Measurements from ENCODE around the gene IRGM. TPM values are rescaled to one million over a fixed set of nuclear protein-coding genes. Genes with fewer than 3 reads are reported as not detected.
"Not testable (repeated sequence)": the region's sequence is repeated elsewhere in the genome, so short reads cannot be mapped to it uniquely, and the experiment has no call there.

The IRGM gene
- total RNA-seq, 1 donor from 2014 or later = 0.98 TPM

GRCh38 chr5:150846654-150847333, 473 bp downstream of the IRGM start:
- no peak overlapping the region for H3K4me3 ChIP-seq
- no peaks in the 10 kb centered on the region for H3K27me3 ChIP-seq
- TF ChIP-seq CTCF (IDR thresholded peaks at IDR 0.05) = peak; percentile 59 to 71 (median 66)
- TF ChIP-seq POLR2AphosphoS5 (IDR thresholded peaks at IDR 0.05; ENCODE audit: insufficient read depth in 1 of 2, low read depth in 1 of 2) = peak in 1 of 2 donors; percentile 33
- no peak for TF ChIP-seq POLR2A (IDR thresholded peaks at IDR 0.05)
- H3K36me3 ChIP-seq = no peaks in the 10 kb centered on the region
- no peak for DNase-seq (ENCODE audit: extremely low spot score in 2 of 2)
- no peaks in the 10 kb centered on the region for H3K9me3 ChIP-seq
- no peak overlapping the region for H3K27ac ChIP-seq
- intact Hi-C loops (cut with DNase I) = no loop called here
- H3K4me1 ChIP-seq = no peaks in the 10 kb centered on the region

- intact Hi-C loops (cut with DNase I) = no loop called here
- no peaks in the 10 kb centered on the region for H3K27me3 ChIP-seq
Observed at GRCh38 chr5:150847334-150847695, 994 bp downstream of the IRGM start.

GRCh38 chr5:150848271-150848670, 1.9 kb downstream of the IRGM start:
- TF ChIP-seq POLR2AphosphoS5 (IDR thresholded peaks at IDR 0.05; ENCODE audit: insufficient read depth in 1 of 2, low read depth in 1 of 2) (no peak), POLR2A (IDR thresholded peaks at IDR 0.05) (no peak), CTCF (IDR thresholded peaks at IDR 0.05) (no peak)
- Histone ChIP-seq H3K27ac (no peak overlapping the region), H3K4me3 (no peak overlapping the region), H3K36me3 (no peaks in the 10 kb centered on the region), H3K9me3 (no peaks in the 10 kb centered on the region), H3K27me3 (no peaks in the 10 kb centered on the region), H3K4me1 (no peaks in the 10 kb centered on the region)
- intact Hi-C loops (cut with DNase I) = no loop called here
- no peak for DNase-seq (ENCODE audit: extremely low spot score in 2 of 2)

More at GRCh38 chr5:150847334-150847695, 994 bp downstream of the IRGM start:
- DNase-seq (ENCODE audit: extremely low spot score in 2 of 2) = no peak
- no peaks in the 10 kb centered on the region for H3K9me3 ChIP-seq
- H3K4me1 ChIP-seq = no peaks in the 10 kb centered on the region
- no peaks in the 10 kb centered on the region for H3K36me3 ChIP-seq
- TF ChIP-seq CTCF (IDR thresholded peaks at IDR 0.05) (no peak), POLR2AphosphoS5 (IDR thresholded peaks at IDR 0.05; ENCODE audit: insufficient read depth in 1 of 2, low read depth in 1 of 2) (no peak)
- no peak overlapping the region for H3K4me3 ChIP-seq
- H3K27ac ChIP-seq = no peak overlapping the region

- no peak for DNase-seq (ENCODE audit: extremely low spot score in 2 of 2)
- no peak overlapping the region for H3K4me3 ChIP-seq
- no peak overlapping the region for H3K27ac ChIP-seq
- H3K4me1 ChIP-seq = no peaks in the 10 kb centered on the region
- no peaks in the 10 kb centered on the region for H3K9me3 ChIP-seq
- TF ChIP-seq POLR2AphosphoS5 (IDR thresholded peaks at IDR 0.05; ENCODE audit: insufficient read depth in 1 of 2, low read depth in 1 of 2) = no peak
- H3K27me3 ChIP-seq = no peaks in the 10 kb centered on the region
- no peaks in the 10 kb centered on the region for H3K36me3 ChIP-seq
- intact Hi-C loops (cut with DNase I) = no loop called here
Observed at GRCh38 chr5:150851039-150851438, 4.7 kb downstream of the IRGM start.

- no peak for DNase-seq (ENCODE audit: extremely low spot score in 2 of 2)
- Histone ChIP-seq H3K27me3 (no peaks in the 10 kb centered on the region), H3K9me3 (no peaks in the 10 kb centered on the region), H3K4me3 (no peak overlapping the region), H3K4me1 (no peaks in the 10 kb centered on the region), H3K36me3 (no peaks in the 10 kb centered on the region), H3K27ac (no peak overlapping the region)
- TF ChIP-seq POLR2AphosphoS5 (IDR thresholded peaks at IDR 0.05; ENCODE audit: insufficient read depth in 1 of 2, low read depth in 1 of 2) = no peak
- no peak for TF ChIP-seq POLR2A (IDR thresholded peaks at IDR 0.05)
- TF ChIP-seq CTCF (IDR thresholded peaks at IDR 0.05) = no peak
- intact Hi-C loops (cut with DNase I) = no loop called here
Observed at GRCh38 chr5:150853561-150853960, 7.2 kb downstream of the IRGM start.

- DNase-seq (ENCODE audit: extremely low spot score in 2 of 2); H3K27ac ChIP-seq; intact Hi-C loops (cut with DNase I); H3K9me3 ChIP-seq; H3K36me3 ChIP-seq; H3K4me3 ChIP-seq; H3K27me3 ChIP-seq; H3K4me1 ChIP-seq: not testable (repeated sequence)
Observed at GRCh38 chr5:150856700-150857099, 10.4 kb downstream of the IRGM start.

All from vagina (tissue), 2 donors.